H1 (cell line): ENCODE results near the gene CXorf49B. TPM values are rescaled to one million over a fixed set of nuclear protein-coding genes. Genes with fewer than 3 reads are reported as not detected.

Experiments used
- POU5F1 ChIP-seq: IDR thresholded peaks from 2 replicates; pipeline ENCODE4 v1.6.1; 2011; ENCODE audit warnings: low read depth, mild to moderate bottlenecking, low read length, moderate library complexity
- SP1 ChIP-seq: IDR thresholded peaks from 2 replicates; pipeline ENCODE4 v1.6.1; 2011; ENCODE audit warnings: low read depth, low read length
- polyA plus RNA-seq, 7 experiments: library from polyadenylated mRNA; depleted of rRNA in 3 of 7; stranded (reverse) in 5 of 7; unstranded in 2 of 7; fragments of >200 nt in 5 of 7; fragments of 200-250 nt in 2 of 7; gene quantifications; 1 replicate in 5 of 7; 2 replicates in 1 of 7; 4 replicates in 1 of 7; pipeline versions ENCODE4 v1.2.1 to v1.2.3, GENCODE V29; 2011 to 2013; ENCODE audit warnings: missing spikeins in 2 of 7, mixed read lengths in 2 of 7
- total RNA-seq: library from RNA; stranded (reverse); fragmentation: NEBNext Ultra II Directional; extraction: Animal tissue kit (Norgen Biotek cat#: 25700); gene quantifications from 2 replicates; pipeline ENCODE4 v1.2.1, GENCODE V29; 2021

CXorf49B gene
- total and polyA plus RNA-seq, 2 of the 8 experiments (the other 6 are each of a cell fraction or from before 2014, with no cell fraction given) = not detected

GRCh38 chrX:71814123-71814912, 51.2 kb downstream of the CXorf49B start (continued):
- TF ChIP-seq SP1 = no peak
- no peak for TF ChIP-seq POU5F1
